GM12878 (cell line): ENCODE data around the gene DTWD2. TPM values are rescaled to one million over a fixed set of nuclear protein-coding genes. Genes with fewer than 3 reads are reported as not detected.

Experiments used
- ATAC-seq: fragments of 200-7000 bp; cut with Tn5 transposase; 3 replicates; pipeline ENCODE4 v1.9.1; 2020; ENCODE audit warnings: mild to moderate bottlenecking, moderate library complexity
- BruUV-seq: library from RNA; stranded (reverse); fragments of 400-500 nt; replicated peaks from 2 replicates; lab custom pipeline; 2021; lab: Mats Ljungman, UMichigan
- CTCF ChIA-PET: fragments of 300-600 bp; sonication (Branson Sonifier 250); formaldehyde crosslinking; extraction: SDS; loops from one replicate; lab custom pipeline; 2021; ENCODE audit warnings: inconsistent platforms; lab: Yijun Ruan, JAX
- POLR2A ChIA-PET: fragments of 350-600 bp; formaldehyde crosslinking; extraction: SDS; loops from one replicate; lab custom pipeline; 2021; ENCODE audit warnings: inconsistent platforms; lab: Charles Lee
- RAD21 ChIA-PET: fragments of 300-600 bp; sonication (Branson Sonifier 250); formaldehyde crosslinking; loops from one replicate; lab custom pipeline; 2023; ENCODE audit warnings: antibody characterized with exemption; ENCODE audit not compliant: unreplicated experiment; lab: Charles Lee
- SMC1A ChIA-PET: fragments of 300-600 bp; sonication (Branson Sonifier 250); formaldehyde crosslinking; loops from one replicate; lab custom pipeline; 2023; ENCODE audit not compliant: unreplicated experiment, uncharacterized antibody; lab: Charles Lee
- DNase-seq: peaks from one replicate; pipeline ENCODE4 v3.0.0-alpha.2; 2011; ENCODE audit warnings: low read depth, low spot score
- FAIRE-seq: peaks from 3 replicates; lab custom pipeline; 2011; peaks lifted over from hg19 to GRCh38; lab: Jason Lieb, UNC
- H2AFZ ChIP-seq: 2 replicates; pipeline ENCODE4 v1.6.0; 2011; ENCODE audit warnings: low read depth, low read length, control low read depth; ENCODE audit not compliant: control insufficient read depth
- H3K27ac ChIP-seq: 2 replicates; pipeline ENCODE4 v1.5.1; 2011; ENCODE audit warnings: control low read depth; ENCODE audit not compliant: control insufficient read depth, insufficient read depth
- H3K27me3 ChIP-seq, 2 experiments: replicated peaks in 1 of 2; 2 replicates each; pipeline versions ENCODE4 v1.6.0 to v1.6.1; 2011; ENCODE audit warnings: low read length in 1 of 2; ENCODE audit not compliant: control insufficient read depth in 2 of 2, insufficient read depth in 2 of 2
- H3K36me3 ChIP-seq, 2 experiments: 2 replicates each; pipeline ENCODE4 v1.5.1; 2011; ENCODE audit warnings: low read length in 1 of 2; ENCODE audit not compliant: control insufficient read depth in 2 of 2, insufficient read depth in 2 of 2
- H3K4me1 ChIP-seq: 2 replicates; pipeline ENCODE4 v1.6.1; 2011; ENCODE audit warnings: mild to moderate bottlenecking, low read length, moderate library complexity, mixed read lengths; ENCODE audit not compliant: control insufficient read depth, insufficient read depth
- H3K4me2 ChIP-seq: 2 replicates; pipeline ENCODE4 v1.6.0; 2011; ENCODE audit warnings: control low read depth; ENCODE audit not compliant: control insufficient read depth, insufficient read depth
- H3K4me3 ChIP-seq: fragments of 200-600 bp; sonication (generic); 2 replicates; pipeline ENCODE4 v1.5.1; 2016
- H3K79me2 ChIP-seq: 2 replicates; pipeline ENCODE4 v1.6.0; 2011; ENCODE audit warnings: low read length; ENCODE audit not compliant: control insufficient read depth, insufficient read depth
- H3K9ac ChIP-seq: 2 replicates; pipeline ENCODE4 v1.8.0; 2011; ENCODE audit warnings: low read length, control low read depth, mixed read lengths; ENCODE audit not compliant: control insufficient read depth, insufficient read depth
- H3K9me3 ChIP-seq: replicated peaks from 3 replicates; pipeline ENCODE4 v1.5.1; 2011; ENCODE audit warnings: mild to moderate bottlenecking, low read length; ENCODE audit not compliant: control insufficient read depth, insufficient read depth
- H4K20me1 ChIP-seq: 2 replicates; pipeline ENCODE4 v1.6.0; 2011; ENCODE audit not compliant: control insufficient read depth, insufficient read depth
- EP300 ChIP-seq, 2 experiments: fragments of 150-350 bp in 1 of 2; IDR thresholded peaks; 2 replicates each; pipeline ENCODE4 v1.6.1; 2011 to 2012; ENCODE audit warnings: low read depth in 2 of 2, low read length in 2 of 2, borderline replicate concordance in 1 of 2, improper control_type of control experiment in 1 of 2, inconsistent platforms in 1 of 2; ENCODE audit not compliant: control insufficient read depth in 1 of 2
- MEF2B ChIP-seq: fragments of 450-650 bp; IDR thresholded peaks from 2 replicates; pipeline ENCODE4 v1.6.1; 2018; ENCODE audit warnings: mild to moderate bottlenecking, moderate library complexity; ENCODE audit not compliant: partially characterized antibody, poor library complexity, severe bottlenecking
- MYC ChIP-seq: IDR thresholded peaks from 2 replicates; pipeline ENCODE4 v1.6.1; 2011; ENCODE audit warnings: mild to moderate bottlenecking, low read length, moderate library complexity, inconsistent platforms; ENCODE audit not compliant: insufficient read depth, insufficient replicate concordance, insufficient read length, severe bottlenecking
- POLR2A ChIP-seq: IDR thresholded peaks from 2 replicates; pipeline ENCODE4 v1.6.1; 2011; ENCODE audit warnings: low read depth, mild to moderate bottlenecking, low read length
- RCOR1 ChIP-seq: conservative IDR thresholded peaks from 2 replicates; pipeline ENCODE4 v1.6.1; 2012; ENCODE audit warnings: low read depth, low read length, improper control_type of control experiment
- SMAD1 ChIP-seq: fragments of 450-650 bp; IDR thresholded peaks from 2 replicates; pipeline ENCODE4 v1.6.1; 2018; ENCODE audit warnings: mild to moderate bottlenecking, low read depth; ENCODE audit not compliant: partially characterized antibody
- SREBF2 ChIP-seq: IDR thresholded peaks from 2 replicates; pipeline ENCODE4 v1.6.1; 2012; ENCODE audit warnings: mild to moderate bottlenecking, low read length
- TAF1 ChIP-seq: IDR thresholded peaks from 2 replicates; pipeline ENCODE4 v1.6.1; 2011; ENCODE audit warnings: mild to moderate bottlenecking, low read depth, low read length, borderline replicate concordance
- ZBTB4 ChIP-seq: fragments of 450-650 bp; formaldehyde crosslinking; IDR thresholded peaks from 2 replicates; pipeline ENCODE4 v1.4.0; 2022; ENCODE audit warnings: mild to moderate bottlenecking, moderate library complexity
- WGBS: methylation state at CpG from one replicate; pipeline ENCODE4 v1.1.6; 2016; ENCODE audit warnings: low lambda C conversion rate; ENCODE audit not compliant: insufficient replicate concordance, insufficient coverage; ENCODE audit errors: missing lambda C conversion rate; 5-methylcytosine and 5-hydroxymethylcytosine counted together
- in situ Hi-C: fragments of 300-500 bp; cut with MboI; formaldehyde crosslinking; loops from 9 replicates; pipeline ENCODE4 v1.14.3; 2018; ENCODE audit warnings: mixed read lengths
- intact Hi-C: fragments of 100-400 bp; cut with micrococcal nuclease; formaldehyde crosslinking; loops from one replicate; pipeline ENCODE4 v1.14.2; 2022; ENCODE audit not compliant: unreplicated experiment
- polyA plus RNA-seq, 11 experiments: library from polyadenylated mRNA; depleted of rRNA in 4 of 11; unstranded in 6 of 11; stranded (reverse) in 5 of 11; fragments of >200 nt; fragmentation: Nextera tagmentation in 4 of 11; fragmentation: Illumina TruSeq in 1 of 11; extraction: Ambion mirVana in 4 of 11; extraction: Trizol in 1 of 11; gene quantifications; 1 replicate in 1 of 11; 2 replicates in 10 of 11; pipeline versions ENCODE4 v1.2.1 to v1.2.3, GENCODE V29; 2011 to 2016; ENCODE audit warnings: inconsistent platforms in 2 of 11, missing spikeins in 2 of 11, low read depth in 1 of 11
- total RNA-seq, 4 experiments: library from RNA; depleted of rRNA in 3 of 4; stranded (reverse); fragments of >200 nt in 3 of 4; fragmentation: Illumina TruSeq in 1 of 4; extraction: Trizol in 1 of 4; gene quantifications; 2 replicates each; pipeline versions ENCODE4 v1.2.1 to v1.2.3, GENCODE V29; 2013 to 2021

DTWD2 gene
- total and polyA plus RNA-seq, 10 of the 15 experiments (the other 5 are each of a cell fraction or from before 2014, with no cell fraction given) = 0.93 to 8.4 (median 5.1) TPM

- TF ChIP-seq SREBF2 = no peak
- no peak for TF ChIP-seq SMAD1
- TF ChIP-seq RCOR1 = no peak
- no peak for TF ChIP-seq ZBTB4
These were observed 21.9 kb upstream of the DTWD2 start (continued) for GRCh38 chr5:119010206-119010605.

GRCh38 chr5:119009131-119009530, 20.8 kb upstream of the DTWD2 start:
- 96% methylated on average over 1 of the region's 1 CpG for WGBS
- in situ Hi-C loops = no loop called here
- no peak for FAIRE-seq

More at GRCh38 chr5:119009131-119009530, 20.8 kb upstream of the DTWD2 start:
- RAD21 ChIA-PET = interaction anchor here (0.6 kb wide), 1 partner anchor 56 kb away, joined by 3 read pairs; no protein-coding TSS in a partner anchor
- no peak for DNase-seq
- CTCF ChIA-PET = interaction anchor here (0.8 to 1.4 kb wide), 3 partner anchors 9 to 15 kb away, joined by 3 read pairs; no protein-coding TSS in a partner anchor
- SMC1A ChIA-PET = interaction anchor here (0.6 to 1.8 kb wide), 3 partner anchors 9 to 395 kb away, joined by 3 to 5 read pairs (median 4); no protein-coding TSS in a partner anchor
- no TSS peak for BruUV-seq
- intact Hi-C loops = no loop called here
- Histone ChIP-seq H3K4me2 (no peak overlapping the region), H3K79me2 (no peaks in the 10 kb centered on the region), H2AFZ (no peak overlapping the region), H3K4me1 (no peaks in the 10 kb centered on the region), H3K4me3 (no peak overlapping the region), H3K27me3 (no peaks in the 10 kb centered on the region), H4K20me1 (no peaks in the 10 kb centered on the region), H3K36me3 (no peaks in the 10 kb centered on the region), H3K9me3 (no peaks in the 10 kb centered on the region), H3K27ac (no peak overlapping the region), H3K9ac (no peak overlapping the region)
- POLR2A ChIA-PET = interaction anchor here (0.5 kb wide), 1 partner anchor 66 kb away, joined by 3 read pairs; no protein-coding TSS in a partner anchor
- TF ChIP-seq MEF2B (no peak), EP300 (IDR thresholded peaks at IDR 0.05; ENCODE audit: borderline replicate concordance in 1 of 2, control insufficient read depth in 1 of 2, low read depth in 2 of 2, low read length in 2 of 2) (no peak), TAF1 (no peak), POLR2A (no peak), MYC (no peak)
- no peak for ATAC-seq
